ENCODE measurements around the gene SLC25A44.
"Not testable (repeated sequence)": the region's sequence is repeated elsewhere in the genome, so short reads cannot be mapped to it uniquely, and the experiment has no call there.

The SLC25A44 gene

DNA sequence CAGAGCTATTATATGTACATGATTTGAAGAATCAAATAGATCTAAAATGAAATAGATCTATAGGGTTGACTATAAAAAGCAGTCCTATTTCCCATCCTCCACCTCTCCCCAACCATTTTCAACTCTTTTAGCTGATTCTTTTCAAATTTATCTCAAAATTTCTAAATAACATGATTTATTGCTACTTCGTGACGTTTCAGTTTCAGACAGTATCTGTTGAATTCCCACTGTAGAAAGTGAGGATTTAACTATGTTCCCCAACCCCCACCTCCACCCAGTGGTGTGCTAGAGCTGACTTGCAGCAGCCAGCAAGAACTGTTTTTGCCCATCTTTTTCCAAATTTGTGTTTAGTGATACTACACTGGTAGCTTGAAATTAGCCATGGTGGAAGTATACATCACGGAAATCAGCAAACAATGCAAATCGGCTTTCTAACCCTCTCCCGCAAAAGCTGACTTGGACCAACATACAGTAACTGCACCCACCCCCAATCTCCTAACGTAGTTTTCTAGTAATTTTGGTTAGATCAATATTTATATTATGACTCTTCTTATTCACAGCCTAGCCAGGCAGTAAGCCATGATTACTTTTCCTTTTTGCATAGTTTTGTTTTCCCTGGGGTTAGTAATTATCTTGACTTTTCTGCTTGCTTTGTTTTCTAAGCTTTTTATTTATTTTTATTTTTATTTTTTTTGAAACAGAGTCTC, 29.6 kb upstream of the SLC25A44 start:
- no peak for DNase-seq

DNA sequence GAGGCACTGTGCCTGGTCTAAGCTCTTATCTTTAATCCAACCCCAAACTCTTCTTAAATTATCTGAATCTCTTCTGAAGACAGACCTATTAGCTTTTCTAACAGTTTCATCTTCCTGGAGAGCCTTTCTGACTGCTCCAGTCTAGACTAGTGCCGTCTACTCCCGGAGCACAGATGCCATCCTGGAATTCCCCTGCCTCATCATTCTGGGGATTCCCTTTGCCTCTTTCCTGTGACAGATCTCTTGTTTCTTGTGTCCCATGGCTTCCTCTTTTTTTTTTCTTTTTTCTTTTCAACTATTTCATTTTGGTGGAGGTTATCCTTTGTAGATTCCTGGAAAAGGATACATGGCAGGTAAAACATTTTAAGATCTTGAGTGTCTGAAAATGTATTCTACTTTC, 28.8 kb upstream of the SLC25A44 start:
- no peak for DNase-seq

DNA sequence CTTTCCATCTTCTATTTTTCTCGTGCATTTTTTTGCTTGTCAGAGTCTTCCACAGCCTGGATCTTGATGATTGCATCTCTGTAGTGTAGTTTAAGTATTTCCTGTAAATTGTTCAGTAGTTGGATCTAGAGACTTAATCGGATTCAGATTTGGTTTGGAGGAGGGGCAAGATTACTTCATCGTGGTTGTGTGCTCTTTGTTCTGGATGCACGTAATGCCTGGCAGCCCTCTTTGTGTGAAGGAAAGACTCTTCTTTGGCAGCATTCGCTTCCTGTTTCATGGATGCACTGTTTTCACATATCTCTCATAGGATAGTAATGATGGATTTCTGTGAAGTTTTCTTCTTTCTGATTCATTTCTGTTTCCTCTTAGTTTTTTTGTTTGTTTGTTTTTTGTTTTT, 26.4 kb upstream of the SLC25A44 start:
- DNase-seq = no peak

DNA sequence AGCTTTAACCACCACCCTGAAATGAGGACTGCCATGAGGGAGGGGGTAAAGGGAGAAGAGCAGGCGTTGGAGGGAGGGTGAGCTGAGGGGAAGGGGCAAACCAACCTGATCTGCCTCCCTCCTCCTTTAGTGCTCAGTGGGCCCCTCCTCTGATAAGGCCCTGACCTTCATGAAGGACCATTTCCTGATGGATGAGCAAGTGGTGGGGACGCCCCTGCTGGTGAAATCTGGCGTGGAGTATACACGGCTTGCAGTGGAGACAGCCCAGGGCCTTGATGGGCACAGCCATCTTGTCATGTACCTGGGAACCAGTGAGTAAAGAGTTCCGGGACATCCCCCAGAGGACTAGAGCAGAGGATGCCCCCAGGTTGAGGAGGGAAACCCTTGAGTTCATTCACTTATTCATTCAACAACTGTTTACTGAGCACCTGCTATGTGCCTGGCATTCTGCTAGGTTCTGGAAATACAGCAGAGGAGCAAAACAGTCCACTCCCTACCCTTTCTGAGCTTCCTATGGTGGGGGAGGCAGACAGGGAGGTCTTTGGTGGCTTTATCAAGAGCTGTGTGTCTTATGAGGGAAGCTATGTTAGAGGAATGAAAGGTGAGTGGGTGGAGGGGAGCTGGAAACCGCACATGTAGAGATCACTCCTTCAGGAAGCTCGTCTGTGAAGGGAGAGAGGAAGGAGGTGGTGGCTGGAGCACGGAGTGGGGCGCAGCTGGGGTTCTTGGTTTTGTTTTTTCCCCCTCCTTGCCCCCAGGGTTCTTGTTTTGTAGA, 21.0 kb upstream of the SLC25A44 start:
- DNase-seq = no peak

DNA sequence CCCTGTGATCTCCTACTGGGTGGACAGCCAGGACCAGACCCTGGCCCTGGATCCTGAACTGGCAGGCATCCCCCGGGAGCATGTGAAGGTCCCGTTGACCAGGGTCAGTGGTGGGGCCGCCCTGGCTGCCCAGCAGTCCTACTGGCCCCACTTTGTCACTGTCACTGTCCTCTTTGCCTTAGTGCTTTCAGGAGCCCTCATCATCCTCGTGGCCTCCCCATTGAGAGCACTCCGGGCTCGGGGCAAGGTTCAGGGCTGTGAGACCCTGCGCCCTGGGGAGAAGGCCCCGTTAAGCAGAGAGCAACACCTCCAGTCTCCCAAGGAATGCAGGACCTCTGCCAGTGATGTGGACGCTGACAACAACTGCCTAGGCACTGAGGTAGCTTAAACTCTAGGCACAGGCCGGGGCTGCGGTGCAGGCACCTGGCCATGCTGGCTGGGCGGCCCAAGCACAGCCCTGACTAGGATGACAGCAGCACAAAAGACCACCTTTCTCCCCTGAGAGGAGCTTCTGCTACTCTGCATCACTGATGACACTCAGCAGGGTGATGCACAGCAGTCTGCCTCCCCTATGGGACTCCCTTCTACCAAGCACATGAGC, 17.2 kb upstream of the SLC25A44 start:
- no peak for DNase-seq

DNA sequence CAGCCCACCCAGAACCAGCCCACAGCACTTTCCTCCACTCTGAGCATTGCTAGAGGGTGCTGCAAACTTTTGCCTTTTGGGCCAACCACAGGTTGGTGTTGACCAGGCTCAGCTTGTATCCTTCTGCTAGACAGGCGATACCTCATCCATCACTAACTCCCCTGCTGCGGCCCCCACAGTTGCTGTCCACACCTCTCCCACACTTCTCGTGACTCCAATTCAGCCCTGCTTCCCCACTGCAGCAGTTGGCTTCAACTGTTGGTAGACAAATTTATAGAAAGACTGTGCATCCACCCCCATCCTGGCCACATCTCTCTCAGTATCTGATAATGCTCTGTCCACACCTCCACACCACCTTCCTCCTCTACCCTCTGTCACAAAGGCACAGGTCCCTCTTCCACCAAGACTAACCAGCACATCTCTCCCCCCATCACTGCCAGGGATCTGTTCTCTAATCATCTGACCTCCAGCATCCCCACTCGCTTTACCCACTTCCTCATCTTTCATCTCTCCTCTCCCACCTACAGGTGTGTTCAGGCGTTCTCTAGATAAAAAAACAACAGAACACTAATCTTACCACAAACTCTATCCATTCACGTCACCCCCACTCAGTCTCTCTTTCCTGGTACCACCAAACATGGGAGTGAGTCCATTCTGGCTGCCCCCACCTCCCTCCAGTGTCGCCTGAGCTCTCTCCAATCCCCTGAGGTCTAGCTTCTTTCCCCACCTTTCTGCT, 15.8 kb upstream of the SLC25A44 start:
- no peak for DNase-seq

DNA sequence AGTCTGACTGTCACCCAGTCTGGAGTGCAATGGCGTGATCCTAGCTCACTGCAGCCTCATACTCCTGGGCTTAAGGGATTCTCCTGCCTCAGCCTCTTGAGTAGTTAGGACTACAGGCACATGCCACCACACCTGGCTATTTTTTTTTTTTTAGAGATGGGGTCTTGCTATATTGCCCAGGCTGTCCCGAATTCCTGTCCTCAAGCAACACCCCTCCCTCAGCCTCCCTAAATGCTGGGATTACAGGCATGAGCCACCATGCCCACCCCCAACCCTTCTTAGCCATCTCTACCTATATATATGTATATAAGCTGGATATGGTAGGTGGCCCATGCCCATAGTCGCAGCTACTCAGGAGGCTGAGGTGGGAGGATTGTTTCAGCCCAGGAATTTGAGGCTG, 13.4 kb upstream of the SLC25A44 start:
- DNase-seq = no peak

DNA sequence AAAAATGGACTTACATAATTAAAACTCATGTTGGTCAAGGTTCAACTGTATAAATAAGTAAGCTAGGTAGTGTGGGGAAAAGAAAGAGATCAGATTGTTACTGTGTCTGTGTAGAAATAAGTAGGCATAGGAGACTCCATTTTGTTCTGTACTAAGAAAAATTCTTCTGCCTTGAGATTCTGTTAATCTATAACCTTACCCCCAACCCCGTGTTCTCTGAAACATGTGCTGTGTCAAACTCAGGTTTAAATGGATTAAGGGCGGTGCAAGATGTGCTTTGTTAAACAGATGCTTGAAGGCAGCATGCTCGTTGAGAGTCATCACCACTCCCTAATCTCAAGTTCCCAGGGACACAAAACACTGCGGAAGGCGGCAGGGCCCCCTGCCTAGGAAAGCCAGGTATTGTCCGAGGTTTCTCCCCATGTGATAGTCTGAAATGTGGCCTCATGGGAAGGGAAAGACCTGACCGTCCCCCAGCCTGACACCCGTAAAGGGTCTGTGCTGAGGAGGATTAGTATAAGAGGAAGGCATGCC, 12.4 kb upstream of the SLC25A44 start:
- not testable (repeated sequence) for DNase-seq

DNA sequence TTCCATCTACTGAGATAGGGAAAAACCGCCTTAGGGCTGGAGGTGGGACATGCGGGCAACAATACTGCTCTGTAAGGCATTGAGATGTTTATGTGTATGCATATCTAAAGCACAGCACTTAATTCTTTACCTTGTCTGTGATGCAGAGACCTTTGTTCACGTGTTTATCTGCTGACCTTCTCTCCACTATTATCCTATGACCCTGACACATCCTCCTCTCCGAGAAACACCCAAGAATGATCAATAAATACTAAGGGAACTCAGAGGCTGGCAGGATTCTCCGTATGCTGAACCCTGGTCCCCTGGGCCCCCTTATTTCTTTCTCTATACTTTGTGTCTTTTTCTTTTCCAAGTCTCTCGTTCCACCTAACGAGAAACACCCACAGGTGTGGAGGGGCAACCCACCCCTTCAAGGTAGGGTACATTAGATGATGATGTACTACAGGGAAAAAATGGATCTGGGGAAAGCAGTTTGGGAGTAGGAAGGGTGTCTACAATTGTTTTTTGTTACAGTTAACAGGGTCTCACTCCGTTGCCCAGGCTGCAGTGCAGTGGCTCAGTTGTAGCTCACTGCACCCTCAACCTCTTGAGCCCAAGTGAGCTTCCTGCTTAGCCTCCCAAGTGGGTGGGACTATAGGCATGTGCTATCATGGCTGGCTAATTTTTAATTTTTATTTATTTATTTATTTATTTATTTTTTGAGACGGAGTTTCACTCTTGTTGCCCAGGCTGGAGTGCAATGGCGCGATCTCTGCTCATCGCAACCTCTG, 11.7 kb upstream of the SLC25A44 start:
- DNase-seq = not testable (repeated sequence)

DNA sequence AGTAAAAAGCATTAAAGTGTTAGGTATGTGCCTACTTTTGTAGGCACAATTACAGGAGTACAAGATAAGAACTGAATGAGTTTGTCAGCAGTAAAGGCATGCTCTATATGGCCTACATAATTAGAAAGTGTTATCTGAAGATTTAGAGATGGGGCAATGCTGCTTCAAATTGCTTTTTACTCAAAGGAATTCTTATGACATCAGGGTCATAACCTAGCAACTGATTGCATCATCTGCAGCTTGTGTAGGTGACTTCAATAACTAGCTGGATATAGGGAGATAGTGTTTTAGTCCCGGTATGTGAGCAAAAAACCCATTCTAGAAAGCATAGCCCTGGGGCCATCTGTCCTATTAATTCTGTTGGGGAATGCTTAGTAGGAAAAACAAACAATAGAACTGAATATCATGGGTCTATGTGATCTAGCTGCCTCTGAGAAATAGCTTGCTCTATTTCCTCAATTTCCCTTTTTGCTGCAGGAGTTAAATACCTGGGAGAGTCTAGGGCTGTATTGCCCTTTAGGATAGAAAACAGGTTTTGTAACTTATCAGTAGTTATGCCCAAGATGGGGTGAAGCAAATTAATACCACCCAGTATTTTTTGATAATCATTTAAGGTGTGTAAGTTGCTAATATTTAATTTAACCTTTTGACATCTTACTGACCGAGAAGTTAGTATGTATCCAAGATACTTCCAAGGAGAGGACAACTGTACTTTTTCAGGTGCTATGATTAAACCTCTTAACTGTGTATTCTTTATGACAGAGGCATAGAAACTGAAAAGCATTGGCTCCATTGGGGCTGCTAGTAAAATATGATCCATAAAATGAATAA, 7.3 kb upstream of the SLC25A44 start:
- not testable (repeated sequence) for DNase-seq

DNA sequence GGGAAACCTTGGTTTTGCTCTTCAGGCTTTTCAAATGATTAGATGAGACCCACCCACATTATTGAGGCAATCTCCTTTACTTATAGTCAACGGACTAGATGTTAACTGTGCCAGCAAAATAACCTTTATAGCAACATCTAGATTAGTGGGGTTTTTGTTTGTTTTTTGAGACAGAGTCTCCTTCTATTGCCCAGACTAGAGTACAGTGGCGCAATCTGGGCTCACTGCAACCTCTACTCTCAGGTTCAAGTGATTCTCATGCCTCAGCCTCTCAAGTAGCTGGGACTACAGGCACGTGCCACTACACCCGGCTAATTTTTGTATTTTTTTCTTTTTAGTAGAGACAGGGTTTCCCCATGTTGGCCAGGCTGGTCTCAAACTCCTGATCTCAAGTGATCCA, 3.6 kb upstream of the SLC25A44 start:
- not testable (repeated sequence) for DNase-seq

DNA sequence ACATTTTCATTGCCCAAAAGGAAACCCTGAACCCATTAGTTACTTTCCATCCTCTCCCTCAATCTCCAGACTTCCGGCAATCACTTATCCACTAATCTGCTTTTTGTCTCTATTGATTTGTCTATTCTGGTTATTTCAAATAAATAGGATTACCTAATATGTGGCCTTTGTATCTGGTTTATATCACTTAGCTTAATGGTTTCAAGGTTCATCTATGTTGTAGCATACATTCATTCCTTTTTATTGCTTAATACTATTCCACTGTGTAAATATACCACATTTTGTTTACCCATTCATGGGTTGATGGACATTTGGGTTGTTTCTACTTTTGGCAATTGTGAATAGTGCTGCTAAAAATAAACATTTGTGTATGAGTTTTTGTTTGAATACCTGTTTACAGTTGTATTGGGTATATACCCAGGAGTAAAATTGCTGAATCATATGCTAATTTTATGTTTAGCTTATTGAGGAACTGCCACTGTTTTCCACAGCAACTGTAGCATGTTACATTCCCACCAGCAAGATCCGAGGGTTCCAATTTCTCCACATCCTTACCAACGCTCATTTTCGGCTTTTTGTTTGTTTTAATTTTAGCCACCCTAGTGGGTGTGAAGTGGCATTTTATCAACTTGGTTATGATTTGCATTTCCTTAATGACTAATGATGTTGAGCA, 2.5 kb upstream of the SLC25A44 start:
- DNase-seq = no peak

DNA sequence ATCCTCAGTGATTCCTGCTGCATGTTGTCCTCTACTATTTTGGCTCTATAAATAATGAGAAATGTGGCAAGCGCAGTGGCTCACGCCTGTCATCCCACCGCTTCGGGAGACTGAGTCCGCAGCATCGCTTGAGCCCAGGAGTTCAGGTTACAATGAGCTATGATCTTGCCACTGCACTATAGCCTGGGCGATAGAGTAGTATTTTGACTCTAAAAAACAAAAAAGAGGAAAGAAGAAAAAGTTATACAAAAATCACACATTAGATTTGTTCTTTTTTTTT, 756 bp upstream of the SLC25A44 start:
- DNase-seq = no peak

DNA sequence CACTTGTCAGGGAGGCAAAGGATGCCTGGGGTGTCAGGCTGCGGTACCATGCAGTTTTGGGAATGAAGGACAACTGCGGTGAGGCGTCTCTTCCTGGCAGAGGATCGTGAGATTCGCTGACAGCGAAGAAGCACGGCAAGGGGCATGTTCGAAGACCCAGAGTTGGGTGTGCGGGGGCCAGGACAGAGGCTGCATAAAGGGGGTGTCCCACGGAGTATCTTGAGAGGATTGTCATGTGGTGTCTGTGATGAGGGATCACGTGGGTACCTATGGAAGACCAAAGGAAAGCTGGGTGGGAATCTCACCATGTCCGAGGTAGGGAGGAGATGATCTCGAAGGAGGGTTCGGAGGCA, 372 bp downstream of the SLC25A44 start:
- no peak for DNase-seq

DNA sequence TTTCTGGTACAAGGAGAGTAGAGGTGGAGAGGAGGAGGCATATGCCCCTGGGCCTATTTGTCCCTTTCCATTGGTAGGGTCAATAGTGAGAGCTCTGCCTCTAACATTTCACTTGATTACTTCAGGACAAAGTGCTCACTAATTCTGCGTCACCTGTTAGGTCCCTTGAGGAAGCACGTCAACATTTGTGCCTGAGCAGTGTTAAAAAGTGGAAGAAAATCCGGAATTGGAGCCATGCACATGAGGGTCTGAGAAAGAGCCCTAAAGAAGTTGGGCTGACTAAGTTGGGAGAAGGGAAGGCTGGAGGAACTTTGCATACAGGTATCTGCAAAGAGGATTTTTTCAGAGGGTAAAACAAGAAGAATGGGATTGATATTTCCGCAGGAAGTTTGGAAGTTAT, 1.9 kb downstream of the SLC25A44 start:
- no peak for DNase-seq

DNA sequence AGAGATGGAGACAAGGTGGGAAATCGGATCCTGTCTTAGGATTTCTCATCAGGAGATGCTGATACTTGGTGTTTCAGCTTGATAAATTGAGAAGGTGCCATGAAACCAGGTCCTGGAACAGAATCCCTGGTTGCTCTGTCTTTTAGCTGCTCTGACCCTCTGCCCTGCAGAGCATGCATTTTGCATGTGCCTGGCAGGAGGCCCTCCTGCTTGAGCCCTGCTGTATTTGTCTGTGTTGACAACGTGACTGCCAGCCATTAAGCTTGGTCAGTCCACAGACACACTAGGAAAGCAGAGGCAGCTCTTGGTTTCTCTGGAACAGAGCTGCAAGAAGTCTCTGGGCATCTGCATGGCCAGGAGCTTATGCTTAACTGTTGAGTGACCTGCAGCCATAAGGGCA, 2.5 kb downstream of the SLC25A44 start:
- no peak for DNase-seq

DNA sequence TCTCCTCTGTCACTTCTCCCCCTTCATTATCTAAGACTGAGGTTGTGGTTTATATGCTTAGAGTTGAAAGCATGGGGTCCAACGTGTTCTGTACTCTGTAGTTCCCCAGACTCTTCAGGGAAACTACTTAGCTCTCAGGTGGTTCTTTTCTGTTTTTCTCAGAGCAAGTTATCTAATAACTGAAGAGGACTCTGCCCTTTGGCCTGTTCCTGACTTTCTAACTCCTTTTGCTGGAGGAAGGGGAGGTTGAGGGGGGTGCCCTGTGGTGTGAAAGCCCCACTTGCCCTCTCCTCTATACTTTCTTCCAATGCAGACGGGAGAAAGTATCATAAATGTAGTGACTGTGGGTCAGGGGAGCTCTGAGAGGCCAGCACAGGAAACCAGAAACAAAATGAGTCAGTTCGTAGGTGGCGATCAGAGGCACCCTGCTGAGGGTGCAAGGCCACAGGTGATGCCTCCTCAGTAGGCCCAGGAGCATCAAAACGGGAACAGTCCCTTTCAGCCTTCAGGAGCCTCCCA, 5.0 kb downstream of the SLC25A44 start:
- DNase-seq = peak in 1 of 5 donors; percentile 55

DNA sequence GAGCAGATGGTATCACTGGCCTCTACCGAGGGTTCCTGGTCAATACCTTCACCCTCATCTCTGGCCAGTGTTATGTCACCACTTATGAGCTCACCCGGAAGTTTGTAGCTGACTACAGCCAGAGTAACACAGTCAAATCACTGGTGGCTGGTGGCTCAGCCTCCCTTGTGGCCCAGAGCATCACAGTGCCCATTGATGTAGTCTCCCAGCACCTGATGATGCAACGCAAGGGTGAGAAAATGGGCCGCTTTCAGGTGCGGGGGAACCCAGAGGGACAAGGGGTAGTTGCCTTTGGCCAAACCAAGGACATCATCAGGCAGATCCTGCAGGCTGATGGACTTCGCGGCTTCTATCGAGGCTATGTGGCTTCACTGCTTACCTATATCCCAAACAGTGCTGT, 6.1 kb downstream of the SLC25A44 start:
- DNase-seq = no peak

DNA sequence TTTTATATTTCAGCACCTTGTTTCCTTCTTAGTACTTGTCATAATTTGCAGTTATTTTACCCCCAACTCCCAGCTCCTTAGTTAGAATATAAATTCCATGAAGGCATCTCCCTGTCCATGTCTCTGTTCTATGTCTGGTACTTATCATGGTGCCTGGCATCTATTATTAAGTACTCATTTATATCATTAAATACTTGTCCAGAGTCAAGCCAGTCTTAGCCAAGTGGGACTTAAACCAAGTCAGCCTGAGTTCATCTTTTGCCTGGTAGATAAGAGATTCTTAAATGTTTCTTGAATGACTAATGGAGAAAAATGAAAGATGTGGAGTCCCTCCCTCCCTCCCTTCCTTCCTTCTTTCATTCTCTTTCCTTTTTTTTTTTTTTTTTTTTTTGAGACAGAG, 9.4 kb downstream of the SLC25A44 start:
- no peak for DNase-seq

DNA sequence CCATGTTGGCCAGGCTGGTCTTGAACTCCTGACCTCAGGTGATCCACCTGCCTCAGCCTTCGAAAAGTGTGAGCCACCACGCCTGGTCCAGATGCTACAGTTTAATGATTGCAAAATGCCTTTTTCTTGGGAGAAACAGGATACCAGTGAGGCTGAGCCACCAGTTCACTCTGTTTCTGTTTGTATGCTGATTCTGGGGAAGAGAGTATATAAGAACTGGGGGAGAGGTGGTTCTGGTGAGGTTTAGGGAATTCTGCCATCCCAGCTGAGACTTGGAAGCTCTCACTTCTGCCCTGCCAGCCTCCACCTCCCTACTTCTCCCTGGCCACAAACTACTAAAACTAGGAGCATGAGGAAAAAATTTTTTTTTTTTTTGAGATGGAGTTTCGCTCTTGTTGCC, 10.8 kb downstream of the SLC25A44 start:
- DNase-seq = no peak

DNA sequence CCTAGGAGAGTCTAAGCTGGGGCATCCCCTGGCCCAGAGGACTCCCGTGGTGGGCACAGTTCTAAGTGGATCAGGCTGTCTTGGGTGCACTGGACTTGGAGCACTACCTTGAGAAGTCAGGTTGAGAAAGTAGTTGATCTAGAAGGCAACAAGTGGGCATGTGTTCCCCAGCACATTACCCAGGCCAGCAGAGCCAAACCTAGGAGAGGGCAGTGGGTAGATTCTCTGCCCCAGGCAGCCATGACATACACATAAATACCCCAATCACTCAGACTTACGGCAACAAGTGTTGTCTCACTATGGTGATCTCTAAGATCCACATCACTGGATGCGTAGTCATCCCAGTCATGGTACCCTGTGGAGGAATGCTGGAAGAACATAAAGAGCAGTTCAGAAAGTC, 17.3 kb downstream of the SLC25A44 start:
- DNase-seq = no peak
